HCT116 (cell line): ENCODE results near the gene DNMT1. TPM values are rescaled to one million over a fixed set of nuclear protein-coding genes. Genes with fewer than 3 reads are reported as not detected.

ENCODE experiments used
- ATAC-seq: fragments of 200-7000 bp; cut with Tn5 transposase; 2 replicates; pipeline ENCODE4 v1.9.1; 2020; ENCODE audit warnings: mild to moderate bottlenecking, moderate library complexity
- BruUV-seq: library from RNA; stranded (reverse); fragments of 400-500 nt; replicated peaks from 2 replicates; lab custom pipeline; 2021; lab: Mats Ljungman, UMichigan
- CTCF ChIA-PET: fragments of 300-600 bp; sonication (Branson Sonifier 250); formaldehyde crosslinking; loops from one replicate; lab custom pipeline; 2021; ENCODE audit warnings: antibody characterized with exemption; lab: Charles Lee
- POLR2A ChIA-PET: fragments of 300-600, 350-600 bp; sonication (Branson Sonifier 250); formaldehyde crosslinking; loops from one replicate; lab custom pipeline; 2021; ENCODE audit warnings: antibody characterized with exemption; lab: Charles Lee
- RAD21 ChIA-PET, 2 experiments: fragments of 300-600 bp; sonication (Branson Sonifier 250); formaldehyde crosslinking; loops; one replicate each; lab custom pipeline; 2023; ENCODE audit warnings: low total read pairs in 2 of 2; ENCODE audit not compliant: uncharacterized antibody in 2 of 2, unreplicated experiment in 2 of 2, low non-redundant PET in 1 of 2; lab: Charles Lee
- DNase-seq: peaks from one replicate; pipeline ENCODE4 v3.0.0-alpha.2; 2010; ENCODE audit warnings: low read depth, low spot score
- H2AFZ ChIP-seq: fragments of 200-600 bp; shearing (Covaris generic), sonication (generic); 2 replicates; pipeline ENCODE4 v1.6.1; 2017; ENCODE audit warnings: low read depth, mixed run types, mixed read lengths, antibody characterized with exemption, low read length; ENCODE audit not compliant: poor library complexity, severe bottlenecking
- H3K27ac ChIP-seq: 2 replicates; pipeline ENCODE4 v1.5.1; 2012; ENCODE audit warnings: low read depth, low read length
- H3K27me3 ChIP-seq: fragments of 200-600 bp; sonication (generic); 2 replicates; pipeline ENCODE4 v1.6.1; 2016; ENCODE audit warnings: mixed run types, low read length, mixed read lengths; ENCODE audit not compliant: insufficient read depth
- H3K36me3 ChIP-seq, 2 experiments: fragments of 200-500 bp in 1 of 2; fragments of 200-600 bp in 1 of 2; sonication (Bioruptor generic) in 1 of 2; sonication (generic) in 1 of 2; 2 replicates each; pipeline versions ENCODE4 v1.5.1 to v1.6.1; 2014 to 2016; ENCODE audit warnings: low read length in 2 of 2, inconsistent platforms in 1 of 2, mixed read lengths in 1 of 2, mixed run types in 1 of 2; ENCODE audit not compliant: insufficient read depth in 2 of 2, control insufficient read depth in 1 of 2
- H3K4me1 ChIP-seq, 2 experiments: fragments of 200-600 bp in 1 of 2; sonication (generic) in 1 of 2; 2 replicates each; pipeline versions ENCODE4 v1.5.1 to v1.6.1; 2012 to 2017; ENCODE audit warnings: low read length in 2 of 2, inconsistent platforms in 1 of 2, mild to moderate bottlenecking in 1 of 2, mixed read lengths in 1 of 2, mixed run types in 1 of 2, moderate library complexity in 1 of 2; ENCODE audit not compliant: insufficient read depth in 2 of 2, control insufficient read depth in 1 of 2
- H3K4me2 ChIP-seq: fragments of 200-600 bp; sonication (generic); 2 replicates; pipeline ENCODE4 v1.6.1; 2017; ENCODE audit warnings: mixed run types, low read length, mixed read lengths
- H3K4me3 ChIP-seq, 2 experiments: fragments of 200-600 bp in 1 of 2; sonication (generic) in 1 of 2; replicated peaks in 1 of 2; 2 replicates each; pipeline ENCODE4 v1.5.1; 2011 to 2016; ENCODE audit warnings: low read length in 2 of 2, control low read depth in 1 of 2, low read depth in 1 of 2, mild to moderate bottlenecking in 1 of 2, mixed read lengths in 1 of 2, mixed run types in 1 of 2
- H3K79me2 ChIP-seq: fragments of 200-600 bp; sonication (generic); 2 replicates; pipeline ENCODE4 v1.6.1; 2017; ENCODE audit warnings: mild to moderate bottlenecking, mixed run types, low read length, moderate library complexity, mixed read lengths; ENCODE audit not compliant: insufficient read depth
- H3K9ac ChIP-seq: fragments of 200-600 bp; sonication (generic); 2 replicates; pipeline ENCODE4 v1.6.1; 2016; ENCODE audit warnings: low read length, mixed read lengths
- H3K9me2 ChIP-seq: fragments of 200-600 bp; sonication (generic), shearing (Covaris generic); 2 replicates; pipeline ENCODE4 v1.6.1; 2017; ENCODE audit warnings: mixed run types, mild to moderate bottlenecking, moderate library complexity; ENCODE audit not compliant: insufficient read depth
- H3K9me3 ChIP-seq, 2 experiments: fragments of 200-500 bp in 1 of 2; fragments of 200-600 bp in 1 of 2; sonication (Bioruptor generic) in 1 of 2; sonication (generic) in 1 of 2; 2 replicates each; pipeline ENCODE4 v1.6.1; 2014 to 2017; ENCODE audit warnings: low read length in 2 of 2, mixed read lengths in 2 of 2, inconsistent platforms in 1 of 2, low read depth in 1 of 2, mild to moderate bottlenecking in 1 of 2, mixed run types in 1 of 2, moderate library complexity in 1 of 2; ENCODE audit not compliant: control insufficient read depth in 1 of 2, insufficient read depth in 1 of 2
- H4K20me1 ChIP-seq: fragments of 200-600 bp; sonication (generic), shearing (Covaris generic); 2 replicates; pipeline ENCODE4 v1.6.1; 2017; ENCODE audit warnings: mixed run types, mild to moderate bottlenecking, moderate library complexity; ENCODE audit not compliant: insufficient read depth
- ELF1 ChIP-seq: IDR thresholded peaks from 2 replicates; pipeline ENCODE4 v1.6.1; 2012; ENCODE audit warnings: low read depth, borderline replicate concordance
- JUND ChIP-seq: IDR thresholded peaks from 2 replicates; pipeline ENCODE4 v1.6.1; 2012
- POLR2AphosphoS5 ChIP-seq: IDR thresholded peaks from 2 replicates; pipeline ENCODE4 v1.6.1; 2011; ENCODE audit warnings: mild to moderate bottlenecking, low read depth, low read length, moderate library complexity
- SIN3A ChIP-seq: IDR thresholded peaks from 2 replicates; pipeline ENCODE4 v1.6.1; 2012; ENCODE audit warnings: low read depth
- ZFX ChIP-seq: fragments of 450-650 bp; IDR thresholded peaks from 2 replicates; pipeline ENCODE4 v1.6.1; 2017
- intact Hi-C: fragments of 100-400 bp; cut with micrococcal nuclease; formaldehyde crosslinking; loops from 2 replicates; pipeline ENCODE4 v1.10.0; 2022
- total RNA-seq: library from RNA; stranded (reverse); gene quantifications from one replicate; pipeline ENCODE4 v1.2.1, GENCODE V29; 2021; ENCODE audit not compliant: unreplicated experiment

Gene DNMT1
- total RNA-seq, 1 experiment from 2014 or later, result 235 TPM

DNA sequence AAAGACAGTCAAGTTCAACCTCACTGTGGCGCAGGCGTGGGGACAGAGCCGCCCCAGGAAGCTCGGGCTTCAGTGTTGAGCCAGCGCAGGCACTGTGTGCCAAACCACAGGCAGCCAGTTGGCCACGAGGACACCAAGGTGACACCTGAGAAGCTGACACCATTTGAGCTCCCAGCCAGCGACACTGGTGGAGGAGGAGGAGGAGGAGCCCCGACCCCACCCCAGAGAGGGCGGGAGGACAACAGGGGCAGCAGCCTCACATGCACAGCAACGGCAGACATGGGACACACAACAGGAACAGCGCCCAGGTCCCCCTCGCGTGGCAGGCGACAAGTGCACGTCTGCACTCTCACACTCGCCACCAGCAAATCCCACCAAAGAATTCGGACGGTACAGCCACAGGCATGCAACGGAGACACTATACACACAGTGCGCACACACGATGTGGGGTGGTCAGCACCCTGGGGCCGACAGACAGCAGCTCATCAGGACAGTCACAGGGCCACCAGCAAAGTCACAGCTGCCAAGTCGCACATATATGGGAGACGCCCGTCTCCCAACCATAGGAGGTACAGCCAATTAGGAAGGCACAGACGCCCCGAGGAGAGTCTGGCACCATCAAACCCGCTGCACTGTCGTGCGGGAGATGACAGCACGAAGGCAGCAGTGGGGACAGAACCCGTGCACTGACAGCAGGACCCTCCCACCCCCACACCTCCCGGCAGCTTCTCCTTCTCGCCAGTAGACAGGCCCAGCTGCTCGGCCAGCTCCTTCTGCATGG is 78.5 kb downstream of the DNMT1 start:
- no peak for TF ChIP-seq ELF1
- H3K4me3 ChIP-seq, result no peak overlapping the region
- H2AFZ ChIP-seq, result no peak overlapping the region
- peaks cover 30% of the 10 kb centered on the region for H3K79me2 ChIP-seq
- H4K20me1 ChIP-seq, result no peaks in the 10 kb centered on the region
- POLR2A ChIA-PET, result interaction anchor here (1.4 kb wide), 1 partner anchor 10 kb away, joined by 3 read pairs; the partner anchor contains the start of gene PPAN
- H3K27me3 ChIP-seq, result no peaks in the 10 kb centered on the region
- no peak overlapping the region for H3K4me2 ChIP-seq
- H3K4me1 ChIP-seq, result peaks cover 5 to 35% of the 10 kb centered on the region in 2 experiments
- H3K9ac ChIP-seq, result no peak overlapping the region
- no TSS peak for BruUV-seq
- ATAC-seq, result no peak
- no peaks in the 10 kb centered on the region for H3K9me2 ChIP-seq
- no peak overlapping the region; the same call in 1 of the 2 replicates for H3K27ac ChIP-seq
- H3K36me3 ChIP-seq, result peaks cover 12 to 23% of the 10 kb centered on the region in 2 experiments; a peak in 3 of 4 replicates
- intact Hi-C loops, result no loop called here
- CTCF ChIA-PET, result no interaction called here
- RAD21 ChIA-PET, result no interaction called here
- no peaks in the 10 kb centered on the region for H3K9me3 ChIP-seq
- no peak for DNase-seq

- TF ChIP-seq JUND (peak; percentile 12; the same call in 1 of the 2 replicates), SIN3A (0 out of 2 replicates have a peak, but pooled peaks have one; percentile 9), ZFX (no peak), ELF1 (no peak), POLR2AphosphoS5 (peak; percentile 2; the same call in 1 of the 2 replicates)
- Histone ChIP-seq H3K4me3 (no peak overlapping the region), H3K79me2 (peaks cover 31% of the 10 kb centered on the region), H3K4me1 (peaks cover 5 to 39% of the 10 kb centered on the region in 2 experiments), H3K36me3 (peaks cover 19 to 30% of the 10 kb centered on the region in 2 experiments; a peak in 3 of 4 replicates), H3K9me3 (no peaks in the 10 kb centered on the region), H3K4me2 (no peak overlapping the region), H3K27ac (no peak overlapping the region; the same call in 1 of the 2 replicates), H3K9me2 (no peaks in the 10 kb centered on the region), H4K20me1 (no peaks in the 10 kb centered on the region), H2AFZ (no peak overlapping the region), H3K9ac (no peak overlapping the region), H3K27me3 (no peaks in the 10 kb centered on the region)
- POLR2A ChIA-PET, result interaction anchor here (1.4 kb wide), 1 partner anchor 9 kb away, joined by 3 read pairs; the partner anchor contains the start of gene PPAN
- CTCF ChIA-PET, result no interaction called here
- RAD21 ChIA-PET, result no interaction called here
- BruUV-seq, result no TSS peak
- no peak for ATAC-seq
- DNase-seq, result no peak
- intact Hi-C loops, result no loop called here
These were observed 79.2 kb downstream of the DNMT1 start for GRCh38 chr19:10115392-10116084.
